Liver (tissue), 9 donors: ENCODE data around the gene EDA. TPM values are rescaled to one million over a fixed set of nuclear protein-coding genes. Genes with fewer than 3 reads are reported as not detected.

Source experiments
- DNase-seq: peaks from one replicate; pipeline ENCODE4 v3.0.0-alpha.2; 2017; ENCODE audit warnings: low spot score
- H3K27ac ChIP-seq, 2 donors: one replicate each; pipeline ENCODE4 v1.7.0; 2013; ENCODE audit warnings: inconsistent platforms in 2 of 2, low read length in 2 of 2, control low read depth in 1 of 2, low read depth in 1 of 2, mild to moderate bottlenecking in 1 of 2
- H3K27me3 ChIP-seq, 4 donors: one replicate each; pipeline versions ENCODE4 v1.6.1 to v1.7.0; 2013; ENCODE audit warnings: low read length in 3 of 4, inconsistent platforms in 1 of 4, mild to moderate bottlenecking in 1 of 4, moderate library complexity in 1 of 4; ENCODE audit not compliant: control insufficient read depth in 4 of 4, insufficient read depth in 4 of 4
- H3K36me3 ChIP-seq, 4 donors: one replicate each; pipeline versions ENCODE4 v1.6.1 to v1.7.0; 2013; ENCODE audit warnings: low read length in 3 of 4, mild to moderate bottlenecking in 3 of 4, low read depth in 1 of 4, moderate library complexity in 1 of 4; ENCODE audit not compliant: control insufficient read depth in 4 of 4, insufficient read depth in 3 of 4
- H3K4me1 ChIP-seq, 4 donors: one replicate each; pipeline versions ENCODE4 v1.6.1 to v1.7.0; 2013; ENCODE audit warnings: low read length in 3 of 4, mild to moderate bottlenecking in 3 of 4, moderate library complexity in 1 of 4; ENCODE audit not compliant: control insufficient read depth in 4 of 4, insufficient read depth in 4 of 4
- H3K4me3 ChIP-seq, 3 donors: one replicate each; pipeline versions ENCODE4 v1.6.1 to v1.7.0; 2013; ENCODE audit warnings: low read length in 3 of 3, control low read depth in 1 of 3, low read depth in 1 of 3, mild to moderate bottlenecking in 1 of 3
- H3K9ac ChIP-seq, 2 donors: one replicate each; pipeline ENCODE4 v1.7.0; 2013; ENCODE audit warnings: low read length in 2 of 2, mild to moderate bottlenecking in 2 of 2, moderate library complexity in 2 of 2, control low read depth in 1 of 2, low read depth in 1 of 2
- H3K9me3 ChIP-seq, 4 donors: one replicate each; pipeline versions ENCODE4 v1.6.1 to v1.7.0; 2013; ENCODE audit warnings: low read length in 3 of 4; ENCODE audit not compliant: control insufficient read depth in 4 of 4
- ATF3 ChIP-seq: IDR thresholded peaks from 2 replicates; pipeline ENCODE4 v1.6.1; 2016; ENCODE audit warnings: antibody characterized with exemption
- CTCF ChIP-seq: fragments of 150-350 bp; IDR thresholded peaks from 2 replicates; pipeline ENCODE4 v1.5.1; 2017; ENCODE audit warnings: improper control_type of control experiment, low read depth, low read length; ENCODE audit not compliant: missing input control
- FOXA1 ChIP-seq: IDR thresholded peaks from 2 replicates; pipeline ENCODE4 v1.6.1; 2016; ENCODE audit warnings: antibody characterized with exemption
- FOXA2 ChIP-seq: IDR thresholded peaks from 2 replicates; pipeline ENCODE4 v1.6.1; 2016; ENCODE audit warnings: antibody characterized with exemption
- GABPA ChIP-seq, 2 donors: IDR thresholded peaks in 1 of 2; conservative IDR thresholded peaks in 1 of 2; 2 replicates each; pipeline ENCODE4 v1.6.1; 2016; ENCODE audit warnings: antibody characterized with exemption in 2 of 2, mild to moderate bottlenecking in 1 of 2, moderate library complexity in 1 of 2
- HNF4A ChIP-seq, 2 donors: conservative IDR thresholded peaks; 2 replicates each; pipeline ENCODE4 v1.6.1; 2016; ENCODE audit warnings: antibody characterized with exemption in 2 of 2, mild to moderate bottlenecking in 2 of 2
- HNF4G ChIP-seq: IDR thresholded peaks from 2 replicates; pipeline ENCODE4 v1.6.1; 2016; ENCODE audit warnings: antibody characterized with exemption
- JUND ChIP-seq, 2 donors: IDR thresholded peaks; 2 replicates each; pipeline ENCODE4 v1.6.1; 2016; ENCODE audit warnings: antibody characterized with exemption in 2 of 2
- MAX ChIP-seq: IDR thresholded peaks from 2 replicates; pipeline ENCODE4 v1.6.1; 2016; ENCODE audit warnings: antibody characterized with exemption
- NR2F2 ChIP-seq: IDR thresholded peaks from 2 replicates; pipeline ENCODE4 v1.6.1; 2016; ENCODE audit warnings: antibody characterized with exemption
- RAD21 ChIP-seq, 2 donors: IDR thresholded peaks; 2 replicates each; pipeline ENCODE4 v1.6.1; 2016; ENCODE audit warnings: antibody characterized with exemption in 2 of 2, mild to moderate bottlenecking in 2 of 2
- REST ChIP-seq: IDR thresholded peaks from 2 replicates; pipeline ENCODE4 v1.6.1; 2016; ENCODE audit warnings: antibody characterized with exemption, mild to moderate bottlenecking
- RXRA ChIP-seq, 2 donors: IDR thresholded peaks; 2 replicates each; pipeline ENCODE4 v1.6.1; 2017 to 2018; ENCODE audit warnings: antibody characterized with exemption in 2 of 2, mild to moderate bottlenecking in 1 of 2
- SP1 ChIP-seq: IDR thresholded peaks from 2 replicates; pipeline ENCODE4 v1.6.1; 2018; ENCODE audit warnings: antibody characterized with exemption, mild to moderate bottlenecking
- TAF1 ChIP-seq: conservative IDR thresholded peaks from 2 replicates; pipeline ENCODE4 v1.6.1; 2016; ENCODE audit warnings: antibody characterized with exemption, mild to moderate bottlenecking
- YY1 ChIP-seq: IDR thresholded peaks from 2 replicates; pipeline ENCODE4 v1.6.1; 2016; ENCODE audit warnings: antibody characterized with exemption, mild to moderate bottlenecking
- ZBTB33 ChIP-seq: IDR thresholded peaks from 2 replicates; pipeline ENCODE4 v1.6.1; 2016; ENCODE audit warnings: antibody characterized with exemption
- WGBS: extraction: QIAGEN DNeasy Blood & Tissue Kit; methylation state at CpG from one replicate; pipeline ENCODE4 v1.1.7; 2013; 5-methylcytosine and 5-hydroxymethylcytosine counted together
- polyA plus RNA-seq, 2 donors: library from polyadenylated mRNA; stranded (reverse) in 1 of 2; unstranded in 1 of 2; fragments of 200-250 nt in 1 of 2; fragments of >200 nt in 1 of 2; fragmentation: Nextera tagmentation in 1 of 2; extraction: Ambion mirVana in 1 of 2; gene quantifications; one replicate each; pipeline versions ENCODE4 v1.2.1 to v1.2.3, GENCODE V29; 2013 to 2015
- total RNA-seq, 2 donors: library from RNA; depleted of rRNA; stranded (reverse); fragments of >200 nt; gene quantifications; one replicate each; pipeline ENCODE4 v1.2.3, GENCODE V29; 2014
- donor health status: healthy.
- donor health status: healthy.
- donor health status: healthy.
- donor health status: healthy.
- donor health status: healthy.

EDA gene
- total and polyA plus RNA-seq, 4 donors: 0.39 to 2.6 (median 1.5) TPM

GRCh38 chrX:69808375-69808774 is 192.5 kb downstream of the EDA start:
- Histone ChIP-seq H3K9me3 (no peaks in the 10 kb centered on the region), H3K27me3 (no peaks in the 10 kb centered on the region), H3K36me3 (no peaks in the 10 kb centered on the region), H3K27ac (no peak overlapping the region), H3K4me1 (no peaks in the 10 kb centered on the region), H3K4me3 (no peak overlapping the region), H3K9ac (no peak overlapping the region)
- TF ChIP-seq FOXA1: no peak
- no peak for TF ChIP-seq REST
- TF ChIP-seq HNF4A (conservative IDR thresholded peaks at IDR 0.05): no peak
- no peak for TF ChIP-seq ZBTB33
- no peak for TF ChIP-seq SP1
- no peak for TF ChIP-seq JUND (IDR thresholded peaks at IDR 0.05)
- TF ChIP-seq RAD21 (IDR thresholded peaks at IDR 0.05): no peak
- no peak for TF ChIP-seq NR2F2
- no peak for TF ChIP-seq RXRA (IDR thresholded peaks at IDR 0.05)
- no peak for TF ChIP-seq ATF3
- TF ChIP-seq MAX: no peak
- no peak for TF ChIP-seq GABPA (IDR thresholded peaks at IDR 0.05 in 1 of 2, conservative IDR thresholded peaks at IDR 0.05 in 1 of 2)
- no peak for TF ChIP-seq FOXA2
- no peak for TF ChIP-seq CTCF
- WGBS: 93% methylated on average over 2 of the region's 2 CpGs
- DNase-seq: no peak

GRCh38 chrX:69813677-69814076 is 197.8 kb downstream of the EDA start:
- H3K4me3 ChIP-seq: no peak overlapping the region
- no peaks in the 10 kb centered on the region for H3K36me3 ChIP-seq
- DNase-seq: no peak
- H3K4me1 ChIP-seq: no peaks in the 10 kb centered on the region
- no peaks in the 10 kb centered on the region for H3K27me3 ChIP-seq
- no peak overlapping the region for H3K9ac ChIP-seq
- no peak overlapping the region for H3K27ac ChIP-seq
- H3K9me3 ChIP-seq: no peaks in the 10 kb centered on the region
- WGBS: 62% methylated on average over 1 of the region's 1 CpG
- TF ChIP-seq ZBTB33 (no peak), RXRA (IDR thresholded peaks at IDR 0.05) (no peak), HNF4A (conservative IDR thresholded peaks at IDR 0.05) (no peak), HNF4G (no peak), TAF1 (no peak), ATF3 (no peak), FOXA1 (no peak), YY1 (no peak), GABPA (IDR thresholded peaks at IDR 0.05 in 1 of 2, conservative IDR thresholded peaks at IDR 0.05 in 1 of 2) (no peak), CTCF (no peak)
